ENCODE data around the gene ACSBG1.
A peak's percentile ranks its signal among the peaks of the same experiment; 100 is the strongest.
"Not testable (repeated sequence)": the region's sequence is repeated elsewhere in the genome, so short reads cannot be mapped to it uniquely, and the experiment has no call there.

ACSBG1 gene

GRCh38 chr15:78249131-78249530 lies 14.8 kb upstream of the ACSBG1 start:
- DNase-seq, result no peak

DNA sequence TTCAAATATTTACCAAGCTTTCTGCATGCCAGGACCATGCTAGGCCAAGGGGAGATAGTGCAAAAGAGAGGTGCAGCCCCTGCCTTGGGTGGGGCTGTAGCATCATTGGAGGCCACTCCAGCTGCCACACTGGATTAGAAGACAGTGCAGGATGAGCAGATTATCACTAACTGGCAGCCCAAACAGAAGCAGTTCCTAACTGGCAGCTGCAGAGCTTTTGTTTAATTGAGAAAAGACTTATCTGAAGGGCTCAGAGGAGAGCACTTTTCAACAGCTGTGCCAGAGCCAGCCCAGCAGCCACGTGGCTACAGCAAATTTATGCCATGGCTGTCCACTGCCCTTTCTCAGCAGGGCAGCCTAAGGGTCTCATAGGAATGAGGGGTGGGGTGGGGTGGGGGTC lies 13.5 kb upstream of the ACSBG1 start:
- no peak for DNase-seq

GRCh38 chr15:78245976-78246620 lies 11.7 kb upstream of the ACSBG1 start:
- not testable (repeated sequence) for DNase-seq

DNA sequence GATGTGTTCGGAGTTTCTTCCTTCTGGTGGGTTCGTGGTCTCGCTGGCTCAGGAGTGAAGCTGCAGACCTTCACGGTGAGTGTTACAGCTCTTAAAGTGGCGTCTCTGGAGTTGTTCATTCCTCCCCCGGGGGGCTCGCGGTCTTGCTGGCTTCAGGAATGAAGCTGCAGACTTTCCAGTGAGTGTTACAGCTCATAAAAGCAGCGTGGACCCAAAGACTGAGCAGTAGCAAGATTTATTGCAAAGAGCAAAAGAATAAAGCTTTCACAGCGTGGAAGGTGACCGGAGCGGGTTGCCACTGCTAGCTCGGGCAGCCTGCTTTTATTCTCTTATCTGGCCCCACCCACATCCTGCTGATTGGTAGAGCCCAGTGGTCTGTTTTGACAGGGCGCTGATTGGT lies 11.0 kb upstream of the ACSBG1 start:
- not testable (repeated sequence) for DNase-seq

- no peak for DNase-seq
These were observed 10.5 kb upstream of the ACSBG1 start for GRCh38 chr15:78244893-78245292.

DNA sequence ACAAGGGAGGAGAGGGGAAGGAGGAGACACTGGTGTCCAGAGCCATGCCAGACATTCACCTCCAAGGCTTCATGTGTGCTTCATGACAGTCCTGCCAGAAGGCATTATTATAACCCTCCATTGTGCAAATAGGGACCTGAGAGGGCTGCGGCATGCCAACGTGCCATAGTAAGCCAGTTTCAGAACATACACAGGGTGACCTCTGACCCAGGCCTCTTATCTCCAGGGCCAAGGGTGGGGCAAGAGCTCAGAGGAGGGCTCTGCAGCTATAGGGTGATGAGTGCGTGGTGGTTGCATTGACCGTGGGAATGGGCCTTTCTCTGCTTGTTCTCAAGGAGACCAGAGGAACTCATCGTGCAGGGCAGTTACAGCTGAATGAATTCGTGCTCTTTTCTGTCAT lies 9.7 kb upstream of the ACSBG1 start:
- no peak for DNase-seq

DNA sequence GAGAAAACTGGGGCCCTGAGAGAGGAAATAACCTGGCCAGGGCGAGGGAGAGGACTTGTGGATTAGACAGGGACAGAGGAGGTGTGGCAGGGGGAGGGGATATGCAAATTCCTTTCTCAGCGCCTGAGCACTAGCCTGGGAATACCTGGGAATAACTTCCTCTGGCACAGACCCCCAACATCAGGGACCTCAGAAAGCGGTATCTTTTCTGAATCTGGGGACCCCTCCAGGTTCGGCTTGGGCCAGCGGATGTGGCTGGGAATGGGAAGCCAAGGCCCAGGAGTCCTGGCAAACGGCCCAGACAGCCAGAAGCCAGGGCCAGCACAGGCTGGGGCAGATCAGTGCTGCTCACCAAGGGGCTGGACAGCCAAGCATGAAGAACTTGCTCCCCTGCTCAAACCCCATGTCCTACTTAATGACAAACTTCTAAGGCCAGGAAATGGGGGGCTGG lies 9.2 kb upstream of the ACSBG1 start:
- DNase-seq, result no peak

GRCh38 chr15:78243058-78243457 lies 8.7 kb upstream of the ACSBG1 start:
- no peak for DNase-seq

DNA sequence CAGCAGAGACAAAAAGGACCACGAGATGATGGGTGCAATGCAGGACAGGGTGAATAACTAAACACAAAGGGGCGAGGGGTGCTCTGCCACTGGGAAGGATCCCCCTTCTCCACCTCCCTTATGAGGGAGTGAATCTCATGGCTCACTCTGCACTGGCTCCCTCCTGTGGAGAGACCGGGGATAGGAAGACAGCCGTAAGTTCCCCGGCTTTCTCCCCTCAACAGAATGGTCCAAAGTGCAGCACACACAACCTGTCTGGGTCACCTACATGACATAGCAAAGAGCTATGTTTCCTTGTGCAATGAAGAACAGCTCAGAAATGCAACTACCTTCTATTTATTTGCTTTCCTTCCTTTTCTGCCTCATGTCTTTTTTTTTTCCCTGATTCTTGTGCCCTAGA lies 7.8 kb upstream of the ACSBG1 start:
- DNase-seq, result no peak

GRCh38 chr15:78241017-78241416 lies 6.7 kb upstream of the ACSBG1 start:
- DNase-seq, result peak; percentile 43

GRCh38 chr15:78239811-78240210 lies 5.4 kb upstream of the ACSBG1 start:
- DNase-seq, result no peak

DNA sequence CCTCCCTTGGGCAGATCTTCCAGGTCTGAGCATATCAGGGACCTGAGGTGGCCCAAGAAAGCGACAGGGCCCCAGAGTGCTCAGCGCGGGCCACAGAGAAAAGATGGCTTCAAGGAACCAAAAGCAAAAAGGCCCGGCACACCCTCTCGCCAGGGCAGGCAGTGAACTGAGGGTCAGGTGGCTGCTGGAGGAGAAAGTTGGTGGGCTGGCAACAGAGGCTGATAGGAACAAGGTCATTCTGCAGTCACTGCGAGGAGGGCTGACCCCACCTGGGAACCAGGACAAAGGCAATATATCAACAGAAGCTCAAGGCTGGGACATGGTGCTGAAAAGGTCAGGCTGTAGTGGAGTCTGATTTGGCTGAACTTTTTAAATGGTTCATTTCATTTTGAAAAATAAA lies 2.8 kb upstream of the ACSBG1 start:
- no peak for DNase-seq

DNA sequence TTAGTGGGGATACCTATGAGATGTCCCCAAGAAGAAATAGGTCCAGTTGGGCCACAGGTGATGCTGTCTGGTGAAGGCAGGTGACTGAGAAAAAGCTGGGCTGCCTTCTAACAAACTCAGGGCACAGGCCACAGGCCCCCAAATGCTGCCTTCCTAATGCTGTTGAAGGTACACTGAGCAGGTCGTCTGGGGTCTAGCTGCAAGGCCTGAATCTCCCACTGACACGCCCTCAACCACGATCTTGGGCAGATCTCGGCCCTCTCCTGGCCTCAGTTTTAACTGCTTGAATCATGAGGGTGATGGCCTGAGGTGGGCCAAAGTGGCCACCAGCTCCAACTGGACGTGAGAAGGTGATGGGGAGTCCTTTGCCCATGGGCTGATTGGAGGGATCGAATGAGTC lies 2.1 kb upstream of the ACSBG1 start:
- no peak for DNase-seq

DNA sequence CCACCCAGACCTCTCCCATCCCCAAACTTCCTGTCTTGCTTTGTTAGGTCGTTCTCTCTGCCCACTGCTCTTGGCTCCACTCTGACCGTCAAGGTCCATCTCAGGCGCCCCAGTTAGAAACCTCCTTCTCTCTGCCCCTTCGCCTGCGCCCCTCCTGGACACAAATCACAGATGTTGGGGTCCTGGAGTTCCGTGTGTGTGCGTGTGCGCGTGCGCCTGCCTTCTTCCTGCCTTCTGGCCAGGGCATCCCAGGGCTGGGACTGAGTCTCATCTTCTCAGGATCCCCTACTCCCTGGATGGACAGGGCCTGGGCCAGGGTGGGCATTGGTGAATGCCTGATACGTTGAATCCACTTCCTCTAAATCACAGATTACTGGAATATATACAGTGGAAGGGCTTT lies 869 bp downstream of the ACSBG1 start:
- no peak for DNase-seq

- DNase-seq, result no peak
These were observed 1.4 kb downstream of the ACSBG1 start for GRCh38 chr15:78232951-78233350.

- DNase-seq, result no peak
These were observed 4.6 kb downstream of the ACSBG1 start for GRCh38 chr15:78229431-78230406.

DNA sequence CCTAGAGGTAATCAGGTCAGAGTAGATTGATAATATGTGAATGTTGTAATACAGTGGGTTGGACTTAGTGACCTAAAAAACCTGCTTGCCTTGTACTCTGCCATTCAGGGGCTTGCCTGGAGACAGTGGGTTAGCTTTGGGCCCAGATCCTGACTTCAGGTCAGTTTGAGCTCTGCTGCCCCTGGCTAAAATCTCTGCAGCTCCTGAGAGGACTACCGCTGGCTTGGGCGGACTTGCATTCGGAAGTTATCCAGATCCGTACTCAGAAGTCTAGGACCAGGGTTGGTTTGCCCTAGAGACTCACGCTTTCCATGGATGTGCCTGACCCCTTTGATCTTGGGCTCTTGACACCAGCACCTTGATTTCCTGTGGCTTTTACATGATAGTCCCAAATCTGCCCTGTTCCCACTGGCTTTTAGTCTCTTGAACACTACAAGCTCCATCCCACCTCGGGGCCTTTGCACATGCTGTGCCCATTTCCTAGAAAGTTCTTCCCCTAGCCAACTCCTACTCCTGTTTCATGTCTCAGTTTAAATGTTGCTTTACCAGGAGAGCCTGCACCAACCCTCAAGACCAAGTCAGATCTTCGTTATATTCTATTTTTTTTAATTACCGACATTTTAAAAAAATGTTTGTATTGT lies 5.9 kb downstream of the ACSBG1 start:
- DNase-seq, result no peak

- DNase-seq, result no peak
These were observed 8.4 kb downstream of the ACSBG1 start for GRCh38 chr15:78225783-78226541.

- DNase-seq, result no peak
These were observed 10.3 kb downstream of the ACSBG1 start for GRCh38 chr15:78224023-78224411.

- DNase-seq, result no peak
These were observed 10.9 kb downstream of the ACSBG1 start for GRCh38 chr15:78223396-78224022.

GRCh38 chr15:78222745-78223395 lies 11.5 kb downstream of the ACSBG1 start:
- DNase-seq, result no peak

DNA sequence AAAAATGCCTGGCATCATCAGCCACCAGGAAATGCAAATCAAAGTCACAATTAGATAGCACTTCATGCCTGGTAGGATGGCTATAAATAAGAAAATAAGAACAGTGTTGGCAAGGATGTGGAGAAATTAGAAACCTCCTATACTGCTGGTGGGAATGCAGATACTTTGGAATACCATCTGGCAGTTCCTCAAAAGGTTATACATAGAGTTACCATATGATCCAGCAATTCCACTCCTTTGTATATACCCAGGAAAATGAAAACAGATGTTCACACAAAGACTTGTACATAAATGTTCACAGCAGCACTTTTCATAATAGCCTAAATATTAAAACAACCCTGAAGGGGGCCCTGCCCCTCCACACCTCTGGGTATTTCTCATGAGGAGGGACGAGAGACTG lies 13.7 kb downstream of the ACSBG1 start:
- no peak for DNase-seq
